Lung (tissue), 12 donors: ENCODE data around the gene KIAA0319L. TPM values are rescaled to one million over a fixed set of nuclear protein-coding genes. Genes with fewer than 3 reads are reported as not detected.

Experiments used
- ATAC-seq: fragments of 200-7000 bp; cut with Tn5 transposase; one replicate; pipeline ENCODE4 v1.9.1; 2020; ENCODE audit warnings: moderate number of reproducible peaks; ENCODE audit not compliant: insufficient read depth, low FRiP score
- DNase-seq, 3 donors: peaks; one replicate each; pipeline ENCODE4 v3.0.0-alpha.2; 2013 to 2017
- H3K27ac ChIP-seq, 2 donors: one replicate each; pipeline ENCODE4 v1.5.1; 2013; ENCODE audit warnings: mild to moderate bottlenecking in 2 of 2, moderate library complexity in 2 of 2, control low read depth in 1 of 2, inconsistent platforms in 1 of 2, low read depth in 1 of 2, low read length in 1 of 2
- H3K27me3 ChIP-seq, 3 donors: one replicate each; pipeline ENCODE4 v1.5.1; 2013; ENCODE audit warnings: low read length in 2 of 3; ENCODE audit not compliant: control insufficient read depth in 3 of 3, insufficient read depth in 3 of 3
- H3K36me3 ChIP-seq, 4 donors: one replicate each; pipeline ENCODE4 v1.5.1; 2013; ENCODE audit warnings: low read length in 4 of 4, mild to moderate bottlenecking in 1 of 4, moderate library complexity in 1 of 4; ENCODE audit not compliant: control insufficient read depth in 4 of 4, insufficient read depth in 4 of 4
- H3K4me1 ChIP-seq, 5 donors: one replicate each; pipeline ENCODE4 v1.5.1; 2013; ENCODE audit warnings: low read length in 5 of 5, mild to moderate bottlenecking in 2 of 5, moderate library complexity in 1 of 5; ENCODE audit not compliant: control insufficient read depth in 5 of 5, insufficient read depth in 5 of 5
- H3K4me3 ChIP-seq: one replicate; pipeline ENCODE4 v1.5.1; 2013; ENCODE audit warnings: mild to moderate bottlenecking, control low read depth, moderate library complexity
- H3K9ac ChIP-seq, 2 donors: one replicate each; pipeline ENCODE4 v1.5.1; 2013; ENCODE audit warnings: low read length in 2 of 2, control low read depth in 1 of 2; ENCODE audit not compliant: insufficient read depth in 1 of 2
- H3K9me3 ChIP-seq, 4 donors: one replicate each; pipeline ENCODE4 v1.5.1; 2013; ENCODE audit warnings: low read length in 3 of 4, mild to moderate bottlenecking in 1 of 4, moderate library complexity in 1 of 4; ENCODE audit not compliant: control insufficient read depth in 4 of 4, insufficient read depth in 3 of 4
- CTCF ChIP-seq: IDR thresholded peaks from 2 replicates; pipeline ENCODE4 v1.5.1; 2012; ENCODE audit warnings: mild to moderate bottlenecking; ENCODE audit errors: control extremely low read depth, extremely low read depth
- WGBS, 2 donors: extraction: QIAGEN DNeasy Blood & Tissue Kit; methylation state at CpG; one replicate each; pipeline ENCODE4 v1.1.7; 2013; 5-methylcytosine and 5-hydroxymethylcytosine counted together
- polyA plus RNA-seq, 2 donors: library from polyadenylated mRNA; stranded (reverse); fragments of 200-250 nt; gene quantifications; one replicate each; pipeline ENCODE4 v1.2.1, GENCODE V29; 2013
- total RNA-seq, 2 donors: library from RNA; depleted of rRNA in 1 of 2; stranded (reverse); fragments of >200 nt in 1 of 2; gene quantifications; one replicate each; pipeline ENCODE4 v1.2.1, GENCODE V29; 2014 to 2021
- donor health status: control.
- donor health status: control.
- donor health status: Bipolar disorder and iron deficiency.
- donor health status: healthy.
- donor health status: DM: yes; HTN: yes; CAD: no.

The KIAA0319L gene
- total and polyA plus RNA-seq, 4 donors: 20.3 to 121 (median 60.9) TPM

DNA sequence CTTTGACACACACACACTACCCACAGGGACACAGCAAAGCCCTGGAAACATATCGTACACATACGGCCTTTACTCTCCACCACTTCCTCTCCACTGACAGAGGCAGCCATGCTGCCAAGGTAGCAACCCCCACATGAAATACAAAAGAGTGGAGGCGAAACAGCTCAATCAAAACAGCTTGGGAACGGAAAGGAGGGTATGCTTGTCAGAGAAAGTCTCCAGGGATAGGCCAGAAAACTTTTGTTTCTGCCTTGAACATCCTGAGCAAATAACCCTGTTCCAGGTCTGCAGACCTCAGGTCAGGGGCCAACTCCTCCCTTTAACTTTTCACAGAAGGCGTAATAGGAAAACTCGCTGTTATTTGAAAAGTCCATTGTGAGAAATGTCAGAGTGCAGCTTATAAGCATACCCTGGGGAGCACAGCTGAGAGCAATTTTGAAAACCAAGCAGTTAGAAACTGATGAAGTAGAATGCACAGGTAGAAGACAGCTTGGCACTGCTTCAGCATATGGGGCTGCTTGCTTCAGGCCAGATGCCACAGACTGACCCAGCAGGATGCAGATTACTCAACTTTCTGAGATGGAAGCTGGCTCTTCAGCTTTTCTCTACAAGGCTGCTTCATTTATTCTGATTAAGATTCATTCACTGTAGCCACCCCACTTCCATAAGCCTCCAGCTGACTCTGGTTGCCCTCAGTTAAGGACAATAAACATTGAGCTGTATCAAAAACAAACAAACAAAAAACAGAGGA lies 18.0 kb downstream of the KIAA0319L start:
- H3K27ac ChIP-seq: peak overlapping the region; percentile 61 to 77
- ATAC-seq: no peak
- WGBS, 2 donors: 57 to 58% methylated on average over 6 of the region's 6 CpGs

GRCh38 chr1:35537806-35538205 lies 19.4 kb downstream of the KIAA0319L start:
- H3K36me3 ChIP-seq: peaks cover 0 to 4% (median 2%) of the 10 kb centered on the region in 4 donors
- no peaks in the 10 kb centered on the region for H3K27me3 ChIP-seq
- no peak for ATAC-seq
- peaks cover 9 to 60% (median 14%) of the 10 kb centered on the region in 5 donors for H3K4me1 ChIP-seq
- 81 to 93% methylated on average over 1 of the region's 1 CpG for WGBS, 2 donors
- H3K4me3 ChIP-seq: no peak overlapping the region
- no peak for DNase-seq
- H3K9me3 ChIP-seq: no peaks in the 10 kb centered on the region
- peak overlapping the region in 1 of 2 donors; percentile 9 for H3K27ac ChIP-seq
- TF ChIP-seq CTCF: no peak
- H3K9ac ChIP-seq: peak overlapping the region in 1 of 2 donors; percentile 20

More for the DNA sequence above, 18.0 kb downstream of the KIAA0319L start:
- H3K9me3 ChIP-seq: no peaks in the 10 kb centered on the region
- no peak for DNase-seq
- no peak overlapping the region for H3K4me3 ChIP-seq
- peaks cover 9 to 53% (median 13%) of the 10 kb centered on the region in 5 donors for H3K4me1 ChIP-seq
- H3K9ac ChIP-seq: peak overlapping the region in 1 of 2 donors; percentile 36
- no peak for TF ChIP-seq CTCF
- H3K27me3 ChIP-seq: no peaks in the 10 kb centered on the region
- H3K36me3 ChIP-seq: peaks cover 0 to 4% (median 2%) of the 10 kb centered on the region in 4 donors

DNA sequence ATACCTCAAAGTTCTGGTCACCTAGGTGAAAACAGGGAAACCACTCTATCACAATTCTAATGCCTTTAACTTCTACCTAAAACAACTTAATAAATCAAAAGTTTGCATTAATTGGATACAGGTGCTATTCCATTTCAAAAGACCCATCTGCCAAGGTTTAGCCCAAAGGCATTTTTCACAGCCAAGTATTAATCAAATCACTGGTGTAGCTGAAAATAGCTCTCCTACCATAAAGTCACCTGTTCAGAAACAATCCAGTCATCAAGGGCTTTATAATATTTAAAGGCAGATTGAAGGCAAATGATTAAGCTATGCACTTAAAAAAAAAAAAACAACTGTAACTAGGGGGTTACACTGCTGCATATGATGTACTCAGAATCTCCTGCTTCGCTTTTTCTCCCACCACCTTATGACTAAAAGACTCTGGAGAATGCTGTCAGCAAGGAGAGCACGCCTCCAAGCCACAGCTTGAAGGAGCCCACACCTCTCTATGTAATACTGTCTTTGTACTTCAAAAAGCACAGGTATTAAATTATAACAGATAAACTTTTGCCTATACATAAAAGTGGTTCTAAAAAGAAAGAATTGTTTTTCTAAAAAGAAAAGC lies 20.5 kb downstream of the KIAA0319L start:
- ATAC-seq (no peak), DNase-seq (no peak)
- 93% methylated on average over 2 of the region's 2 CpGs for WGBS, 2 donors
- H3K27ac ChIP-seq: no peak overlapping the region
- peaks cover 0 to 4% (median 0%) of the 10 kb centered on the region in 4 donors for H3K36me3 ChIP-seq
- no peak for TF ChIP-seq CTCF
- H3K4me1 ChIP-seq: peaks cover 9 to 51% (median 14%) of the 10 kb centered on the region in 5 donors
- no peaks in the 10 kb centered on the region for H3K27me3 ChIP-seq
- no peak overlapping the region for H3K9ac ChIP-seq
- no peaks in the 10 kb centered on the region for H3K9me3 ChIP-seq
- H3K4me3 ChIP-seq: no peak overlapping the region
